Thoracic aorta (tissue), 2 donors: ENCODE data around the gene ATL3. TPM values are rescaled to one million over a fixed set of nuclear protein-coding genes. Genes with fewer than 3 reads are reported as not detected.

Experiments used
- ATAC-seq: fragments of 150-250 bp; one replicate; pipeline ENCODE4 v1.8.0; 2017; ENCODE audit warnings: low read depth; ENCODE audit not compliant: insufficient number of reproducible peaks, low FRiP score
- DNase-seq: peaks from one replicate; pipeline ENCODE4 v3.0.0-alpha.2; 2020; ENCODE audit warnings: low spot score
- H3K27ac ChIP-seq, 2 donors: fragments of 200-600 bp; sonication (generic); 1 replicate in 1 of 2; 2 replicates in 1 of 2; pipeline ENCODE4 v1.5.1; 2016; ENCODE audit warnings: mild to moderate bottlenecking in 2 of 2, moderate library complexity in 2 of 2
- H3K27me3 ChIP-seq: fragments of 200-600 bp; sonication (generic); replicated peaks from 2 replicates; pipeline ENCODE4 v1.6.0; 2016; ENCODE audit warnings: mild to moderate bottlenecking; ENCODE audit not compliant: insufficient read depth
- H3K36me3 ChIP-seq: fragments of 200-600 bp; sonication (generic); one replicate; pipeline ENCODE4 v1.5.1; 2016
- H3K4me1 ChIP-seq, 2 donors: fragments of 200-600 bp; sonication (generic); 1 replicate in 1 of 2; 2 replicates in 1 of 2; pipeline versions ENCODE4 v1.5.1 to v1.6.0; 2016; ENCODE audit warnings: low read depth in 2 of 2, mild to moderate bottlenecking in 1 of 2; ENCODE audit not compliant: control insufficient read depth in 1 of 2
- H3K4me3 ChIP-seq: fragments of 200-600 bp; sonication (generic); 2 replicates; pipeline ENCODE4 v1.5.1; 2016; ENCODE audit warnings: mild to moderate bottlenecking
- H3K9me3 ChIP-seq: fragments of 200-600 bp; sonication (generic); 2 replicates; pipeline ENCODE4 v1.5.1; 2016
- total RNA-seq, 2 donors: library from RNA; depleted of rRNA; stranded (reverse); fragments of >200 nt; gene quantifications; one replicate each; pipeline versions ENCODE4 v1.1.0 to v1.2.3, GENCODE V29; 2016
- TF ChIP-seq, protein P1 (sequence below): fragments of 200-600 bp; sonication (generic); IDR thresholded peaks from one replicate; pipeline ENCODE4 v1.5.1; 2019; ENCODE audit warnings: antibody characterized with exemption

The ATL3 gene
- total RNA-seq, 2 donors from 2014 or later: 188 to 192 TPM

DNA sequence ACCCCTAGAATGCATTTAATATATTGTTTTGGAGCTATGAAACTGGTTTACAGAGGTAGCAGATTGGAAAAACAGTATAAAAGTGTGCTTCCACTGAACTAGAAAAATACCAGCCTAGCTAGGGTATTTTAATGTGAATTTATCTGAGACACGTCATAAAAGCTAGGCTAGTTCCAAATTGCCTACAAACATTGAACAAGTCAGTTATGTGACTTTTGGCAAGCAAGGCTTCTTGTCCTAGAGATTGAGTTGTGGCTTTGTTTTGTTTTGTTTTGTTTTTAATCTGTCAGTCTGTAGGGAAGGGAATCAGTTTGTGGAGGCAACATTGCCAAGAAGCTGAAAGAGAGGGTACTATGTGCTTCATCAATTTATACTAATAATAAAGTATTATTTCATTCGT, 34.4 kb upstream of the ATL3 start:
- no peak for DNase-seq
- TF ChIP-seq, protein P1, sequence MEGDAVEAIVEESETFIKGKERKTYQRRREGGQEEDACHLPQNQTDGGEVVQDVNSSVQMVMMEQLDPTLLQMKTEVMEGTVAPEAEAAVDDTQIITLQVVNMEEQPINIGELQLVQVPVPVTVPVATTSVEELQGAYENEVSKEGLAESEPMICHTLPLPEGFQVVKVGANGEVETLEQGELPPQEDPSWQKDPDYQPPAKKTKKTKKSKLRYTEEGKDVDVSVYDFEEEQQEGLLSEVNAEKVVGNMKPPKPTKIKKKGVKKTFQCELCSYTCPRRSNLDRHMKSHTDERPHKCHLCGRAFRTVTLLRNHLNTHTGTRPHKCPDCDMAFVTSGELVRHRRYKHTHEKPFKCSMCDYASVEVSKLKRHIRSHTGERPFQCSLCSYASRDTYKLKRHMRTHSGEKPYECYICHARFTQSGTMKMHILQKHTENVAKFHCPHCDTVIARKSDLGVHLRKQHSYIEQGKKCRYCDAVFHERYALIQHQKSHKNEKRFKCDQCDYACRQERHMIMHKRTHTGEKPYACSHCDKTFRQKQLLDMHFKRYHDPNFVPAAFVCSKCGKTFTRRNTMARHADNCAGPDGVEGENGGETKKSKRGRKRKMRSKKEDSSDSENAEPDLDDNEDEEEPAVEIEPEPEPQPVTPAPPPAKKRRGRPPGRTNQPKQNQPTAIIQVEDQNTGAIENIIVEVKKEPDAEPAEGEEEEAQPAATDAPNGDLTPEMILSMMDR: no peak
- H3K27me3 ChIP-seq: no peaks in the 10 kb centered on the region
- no peaks in the 10 kb centered on the region for H3K36me3 ChIP-seq
- H3K9me3 ChIP-seq: no peaks in the 10 kb centered on the region
- H3K4me1 ChIP-seq: peaks cover 20 to 26% of the 10 kb centered on the region in 2 donors
- no peak overlapping the region for H3K4me3 ChIP-seq
- H3K27ac ChIP-seq: no peak overlapping the region
- no peak for ATAC-seq

DNA sequence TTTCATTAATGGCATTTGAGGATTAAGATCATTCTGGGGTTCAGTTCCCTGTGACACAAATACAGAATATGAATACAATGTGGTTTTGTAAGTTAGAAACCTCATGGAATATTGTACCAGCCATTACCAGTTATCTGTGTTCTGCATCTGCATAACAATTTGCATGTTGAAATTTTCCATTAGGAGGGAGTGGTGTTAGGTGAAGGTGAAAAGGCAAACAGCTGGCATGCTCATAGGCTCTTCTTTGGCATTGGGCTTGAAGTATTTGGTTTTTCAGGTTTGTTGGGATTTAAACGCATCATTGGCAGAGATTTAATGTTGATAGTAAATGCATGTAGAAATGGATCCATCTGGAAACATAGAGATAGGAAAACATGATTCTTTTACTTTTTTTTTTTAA, 28.7 kb upstream of the ATL3 start:
- Histone ChIP-seq H3K9me3 (no peaks in the 10 kb centered on the region), H3K4me3 (no peak overlapping the region), H3K27me3 (no peaks in the 10 kb centered on the region), H3K4me1 (peaks cover 14 to 23% of the 10 kb centered on the region in 2 donors), H3K27ac (no peak overlapping the region), H3K36me3 (no peaks in the 10 kb centered on the region)
- DNase-seq (no peak), ATAC-seq (no peak)
- TF ChIP-seq, protein P1: no peak

DNA sequence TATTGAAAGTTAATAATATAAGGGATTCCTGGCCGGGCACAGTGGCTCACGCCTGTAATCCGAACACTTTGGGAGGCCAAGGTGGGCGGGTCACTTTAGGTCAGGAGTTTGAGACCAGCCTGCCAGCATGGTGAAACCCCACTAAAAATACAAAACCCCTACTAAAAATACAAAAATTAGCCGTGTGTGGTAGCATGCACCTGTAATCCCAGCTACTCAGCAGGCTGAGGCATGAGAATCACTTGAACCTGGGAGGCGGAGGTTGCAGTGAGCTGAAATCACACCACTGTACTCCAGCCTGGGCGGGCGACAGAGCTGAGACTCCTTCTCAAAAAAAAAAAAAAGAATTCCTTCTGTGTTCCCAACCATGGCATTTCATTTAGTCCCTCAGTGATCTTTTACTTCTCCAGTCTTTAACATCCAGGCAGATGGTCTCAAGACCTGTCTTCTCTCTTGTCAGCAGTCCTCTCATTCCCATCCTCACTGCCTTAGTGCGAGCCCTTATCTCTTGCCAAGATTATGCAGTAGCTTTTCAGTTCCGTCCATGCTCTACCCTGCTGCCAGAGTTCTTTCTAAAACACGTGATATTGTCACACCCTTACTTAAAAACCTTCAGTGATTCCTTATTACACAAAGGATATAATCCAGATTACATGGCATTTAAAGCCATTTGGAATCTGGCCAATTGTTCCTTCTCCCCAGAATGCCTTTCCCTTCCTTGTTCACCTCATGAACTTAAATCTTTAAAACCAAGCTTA, 28.0 kb upstream of the ATL3 start:
- ATAC-seq: no peak

DNA sequence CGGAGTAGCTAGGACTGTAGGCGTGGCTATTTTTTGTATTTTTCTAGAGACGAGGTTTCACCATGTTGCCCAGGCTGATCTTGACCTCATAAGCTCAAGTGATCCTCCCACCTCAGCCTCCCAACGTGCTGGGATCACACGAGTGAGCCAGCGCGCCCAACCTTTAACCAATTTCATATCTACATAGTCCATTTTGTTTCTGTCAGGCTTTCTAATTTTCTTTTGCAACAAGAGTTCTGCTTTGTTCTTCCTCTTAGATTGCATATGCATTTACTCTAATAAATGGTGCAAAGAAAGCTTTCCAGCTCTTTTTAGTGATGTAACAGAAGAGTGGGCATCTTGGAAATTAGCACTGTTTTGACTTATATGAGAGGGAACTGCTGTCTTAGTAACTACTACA, 23.4 kb upstream of the ATL3 start:
- no peaks in the 10 kb centered on the region for H3K9me3 ChIP-seq
- H3K4me1 ChIP-seq: peaks cover 11 to 12% of the 10 kb centered on the region in 2 donors
- DNase-seq (no peak), ATAC-seq (no peak)
- TF ChIP-seq, protein P1: no peak
- no peak overlapping the region for H3K4me3 ChIP-seq
- H3K36me3 ChIP-seq: no peaks in the 10 kb centered on the region
- H3K27ac ChIP-seq: no peak overlapping the region
- H3K27me3 ChIP-seq: no peaks in the 10 kb centered on the region

More for the DNA sequence above, 28.0 kb upstream of the ATL3 start:
- TF ChIP-seq, protein P1: no peak
- no peaks in the 10 kb centered on the region for H3K9me3 ChIP-seq
- H3K4me3 ChIP-seq: no peak overlapping the region
- H3K27ac ChIP-seq: no peak overlapping the region
- H3K36me3 ChIP-seq: no peaks in the 10 kb centered on the region
- H3K27me3 ChIP-seq: no peaks in the 10 kb centered on the region
- no peak for DNase-seq
- H3K4me1 ChIP-seq: peaks cover 6 to 17% of the 10 kb centered on the region in 2 donors

DNA sequence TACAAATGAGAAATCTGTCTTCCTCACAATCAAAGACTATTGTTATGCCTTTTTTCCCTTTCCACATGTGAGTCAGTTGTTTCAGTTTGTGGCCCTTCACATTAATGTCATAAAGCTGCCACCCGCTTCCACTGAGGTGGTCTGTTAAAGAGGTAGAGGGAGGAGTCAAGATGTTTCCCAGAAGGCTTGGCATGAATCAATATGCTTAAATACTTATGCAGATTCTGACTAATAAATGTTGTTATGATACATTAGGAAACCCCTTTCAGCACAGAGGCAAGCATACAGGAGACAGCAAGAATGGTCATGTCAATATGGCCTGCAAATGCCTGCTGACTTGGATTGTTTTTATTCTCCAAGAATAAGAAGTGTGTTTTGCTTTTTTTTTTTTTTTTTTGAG, 16.7 kb upstream of the ATL3 start:
- DNase-seq (no peak), ATAC-seq (no peak)
- no peak overlapping the region for H3K4me3 ChIP-seq
- H3K27ac ChIP-seq: no peak overlapping the region
- peaks cover 7 to 31% of the 10 kb centered on the region in 2 donors for H3K4me1 ChIP-seq
- H3K36me3 ChIP-seq: no peaks in the 10 kb centered on the region
- H3K9me3 ChIP-seq: no peaks in the 10 kb centered on the region
- no peaks in the 10 kb centered on the region for H3K27me3 ChIP-seq
- TF ChIP-seq, protein P1: no peak
